H1 (cell line): ENCODE measurements around the gene MAIP1. TPM values are rescaled to one million over a fixed set of nuclear protein-coding genes. Genes with fewer than 3 reads are reported as not detected.

ENCODE experiments used
- ASH2L ChIP-seq: fragments of 200-600, 300-600 bp; sonication (generic); IDR thresholded peaks from one replicate; pipeline ENCODE4 v1.7.1; 2017; ENCODE audit warnings: low read length
- ATF2 ChIP-seq: IDR thresholded peaks from 2 replicates; pipeline ENCODE4 v1.6.1; 2012; ENCODE audit warnings: low read length, inconsistent platforms
- ATF3 ChIP-seq: IDR thresholded peaks from 2 replicates; pipeline ENCODE4 v1.6.1; 2011; ENCODE audit warnings: low read depth, mild to moderate bottlenecking, low read length; ENCODE audit not compliant: insufficient read depth
- BACH1 ChIP-seq: IDR thresholded peaks from 2 replicates; pipeline ENCODE4 v1.6.1; 2012; ENCODE audit warnings: low read length, improper control_type of control experiment
- BCL11A ChIP-seq, 2 experiments: IDR thresholded peaks; one replicate each; pipeline ENCODE4 v1.6.1; 2011; ENCODE audit warnings: low read depth in 2 of 2, low read length in 2 of 2, mild to moderate bottlenecking in 2 of 2
- BRCA1 ChIP-seq: IDR thresholded peaks from 2 replicates; pipeline ENCODE4 v1.6.1; 2012; ENCODE audit warnings: low read depth, low read length, improper control_type of control experiment
- CBX8 ChIP-seq: fragments of 300-800, 300-1000 bp; sonication (generic); IDR thresholded peaks from 2 replicates; pipeline ENCODE4 v1.7.1; 2016; ENCODE audit warnings: low read depth, low read length, borderline replicate concordance
- CHD2 ChIP-seq: IDR thresholded peaks from 2 replicates; pipeline ENCODE4 v1.6.1; 2012; ENCODE audit warnings: low read length, improper control_type of control experiment
- CREB1 ChIP-seq: IDR thresholded peaks from 2 replicates; pipeline ENCODE4 v1.6.1; 2012; ENCODE audit warnings: inconsistent platforms
- FOSL1 ChIP-seq: IDR thresholded peaks from 2 replicates; pipeline ENCODE4 v1.6.1; 2011; ENCODE audit warnings: mild to moderate bottlenecking, low read depth, low read length, moderate library complexity; ENCODE audit not compliant: insufficient read depth
- GTF2F1 ChIP-seq: IDR thresholded peaks from 2 replicates; pipeline ENCODE4 v1.6.1; 2012; ENCODE audit warnings: low read depth, low read length, improper control_type of control experiment, borderline replicate concordance
- KDM4A ChIP-seq: IDR thresholded peaks from one replicate; pipeline ENCODE4 v1.7.1; 2012; ENCODE audit warnings: low read depth, mild to moderate bottlenecking, moderate library complexity, low read length, inconsistent platforms; ENCODE audit not compliant: severe bottlenecking
- MAFK ChIP-seq: IDR thresholded peaks from 2 replicates; pipeline ENCODE4 v1.6.1; 2012; ENCODE audit warnings: low read depth, mild to moderate bottlenecking, improper control_type of control experiment, low read length
- PHF8 ChIP-seq: fragments of 200-600 bp; sonication (generic); conservative IDR thresholded peaks from 2 replicates; pipeline ENCODE4 v1.7.1; 2012; ENCODE audit warnings: low read depth, mild to moderate bottlenecking, inconsistent platforms, low read length, moderate library complexity
- POLR2A ChIP-seq, 2 experiments: IDR thresholded peaks; 1 replicate in 1 of 2; 2 replicates in 1 of 2; pipeline ENCODE4 v1.6.1; 2011; ENCODE audit warnings: low read depth in 2 of 2, low read length in 2 of 2, mild to moderate bottlenecking in 2 of 2; ENCODE audit errors: control extremely low read depth in 1 of 2
- POLR2AphosphoS5 ChIP-seq: IDR thresholded peaks from 2 replicates; pipeline ENCODE4 v1.6.1; 2011; ENCODE audit warnings: low read depth, low read length
- RAD21 ChIP-seq, 2 experiments: IDR thresholded peaks in 1 of 2; conservative IDR thresholded peaks in 1 of 2; 2 replicates each; pipeline ENCODE4 v1.6.1; 2011; ENCODE audit warnings: low read depth in 2 of 2, low read length in 2 of 2, improper control_type of control experiment in 1 of 2, inconsistent platforms in 1 of 2, mild to moderate bottlenecking in 1 of 2, moderate library complexity in 1 of 2
- RNF2 ChIP-seq: fragments of 200-900, 300-1000 bp; sonication (generic); IDR thresholded peaks from 2 replicates; pipeline ENCODE4 v1.7.1; 2016; ENCODE audit warnings: borderline replicate concordance, low read depth, mild to moderate bottlenecking, antibody characterized with exemption, low read length; ENCODE audit not compliant: poor library complexity, severe bottlenecking; ENCODE audit errors: missing control alignments
- SP1 ChIP-seq: IDR thresholded peaks from 2 replicates; pipeline ENCODE4 v1.6.1; 2011; ENCODE audit warnings: low read depth, low read length
- SRF ChIP-seq: IDR thresholded peaks from 2 replicates; pipeline ENCODE4 v1.6.1; 2011; ENCODE audit warnings: mild to moderate bottlenecking, low read depth, low read length, moderate library complexity
- TAF7 ChIP-seq: optimal IDR thresholded peaks from 2 replicates; pipeline ENCODE3; 2011; ENCODE audit warnings: low read depth, mild to moderate bottlenecking, inconsistent platforms, low read length, moderate library complexity, borderline replicate concordance
- ZNF274 ChIP-seq: IDR thresholded peaks from 2 replicates; pipeline ENCODE4 v1.7.0; 2012; ENCODE audit warnings: low read length, borderline replicate concordance; ENCODE audit errors: extremely low read depth
- polyA plus RNA-seq, 7 experiments: library from polyadenylated mRNA; depleted of rRNA in 3 of 7; stranded (reverse) in 5 of 7; unstranded in 2 of 7; fragments of >200 nt in 5 of 7; fragments of 200-250 nt in 2 of 7; gene quantifications; 1 replicate in 5 of 7; 2 replicates in 1 of 7; 4 replicates in 1 of 7; pipeline versions ENCODE4 v1.2.1 to v1.2.3, GENCODE V29; 2011 to 2013; ENCODE audit warnings: missing spikeins in 2 of 7, mixed read lengths in 2 of 7
- total RNA-seq: library from RNA; stranded (reverse); fragmentation: NEBNext Ultra II Directional; extraction: Animal tissue kit (Norgen Biotek cat#: 25700); gene quantifications from 2 replicates; pipeline ENCODE4 v1.2.1, GENCODE V29; 2021
- TF ChIP-seq, protein P1 (sequence below): IDR thresholded peaks from 2 replicates; pipeline ENCODE4 v1.6.1; 2012; ENCODE audit warnings: inconsistent platforms

The MAIP1 gene
- total and polyA plus RNA-seq, 2 of the 8 experiments (the other 6 are each of a cell fraction or from before 2014, with no cell fraction given), result 23.2 to 28.5 TPM

DNA sequence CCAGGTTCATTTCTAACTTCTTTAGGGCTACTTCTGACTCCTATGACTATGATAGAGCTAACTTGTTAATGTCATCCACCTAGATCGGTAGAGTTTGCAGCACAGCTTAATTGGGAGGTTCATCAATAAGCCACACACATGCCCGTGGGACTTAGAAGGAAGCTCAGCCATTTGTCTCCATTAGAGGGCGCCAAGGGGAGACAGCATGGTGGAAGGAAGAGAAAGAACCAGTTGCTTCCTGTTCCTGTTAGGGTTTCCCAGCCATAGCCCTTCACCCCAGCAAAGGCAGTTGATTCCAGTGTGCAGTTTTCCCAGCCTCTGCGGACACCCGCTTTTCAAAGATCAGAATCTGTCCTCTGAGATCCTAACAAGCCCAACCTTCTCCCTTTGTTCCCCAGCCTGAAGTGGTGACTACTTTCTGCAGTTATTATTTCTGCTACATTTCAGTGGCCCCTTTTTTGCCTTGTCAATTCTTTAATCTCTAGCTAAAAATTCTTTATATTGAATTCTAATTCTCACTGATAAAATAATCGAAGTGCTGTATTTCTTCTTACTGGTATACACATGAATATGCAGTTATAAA, 30.3 kb downstream of the MAIP1 start (continued):
- TF ChIP-seq BCL11A (IDR thresholded peaks at IDR 0.05; ENCODE audit: low read depth in 2 of 2, low read length in 2 of 2) (no peak), SRF (no peak), BACH1 (no peak), PHF8 (no peak), CREB1 (no peak), CBX8 (no peak), RAD21 (IDR thresholded peaks at IDR 0.05 in 1 of 2, conservative IDR thresholded peaks at IDR 0.05 in 1 of 2; ENCODE audit: low read depth in 2 of 2, low read length in 2 of 2) (peak; percentile 79 to 83), RNF2 (no peak), CHD2 (no peak), POLR2AphosphoS5 (no peak), ASH2L (no peak), ATF3 (no peak), KDM4A (no peak), POLR2A (IDR thresholded peaks at IDR 0.05; ENCODE audit: control extremely low read depth in 1 of 2, low read depth in 2 of 2, low read length in 2 of 2) (no peak), GTF2F1 (no peak), TAF7 (no peak), SP1 (no peak), ATF2 (no peak), MAFK (no peak), FOSL1 (no peak), BRCA1 (no peak), ZNF274 (no peak)
- TF ChIP-seq, protein P1, sequence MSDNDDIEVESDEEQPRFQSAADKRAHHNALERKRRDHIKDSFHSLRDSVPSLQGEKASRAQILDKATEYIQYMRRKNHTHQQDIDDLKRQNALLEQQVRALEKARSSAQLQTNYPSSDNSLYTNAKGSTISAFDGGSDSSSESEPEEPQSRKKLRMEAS, result peak; percentile 76
